Measurements from ENCODE around the gene TTLL10. TPM values are rescaled to one million over a fixed set of nuclear protein-coding genes. Genes with fewer than 3 reads are reported as not detected.

TTLL10 gene
- total and polyA plus RNA-seq, 2 of the 4 experiments (the other 2 are of a cell fraction), result not detected

DNA sequence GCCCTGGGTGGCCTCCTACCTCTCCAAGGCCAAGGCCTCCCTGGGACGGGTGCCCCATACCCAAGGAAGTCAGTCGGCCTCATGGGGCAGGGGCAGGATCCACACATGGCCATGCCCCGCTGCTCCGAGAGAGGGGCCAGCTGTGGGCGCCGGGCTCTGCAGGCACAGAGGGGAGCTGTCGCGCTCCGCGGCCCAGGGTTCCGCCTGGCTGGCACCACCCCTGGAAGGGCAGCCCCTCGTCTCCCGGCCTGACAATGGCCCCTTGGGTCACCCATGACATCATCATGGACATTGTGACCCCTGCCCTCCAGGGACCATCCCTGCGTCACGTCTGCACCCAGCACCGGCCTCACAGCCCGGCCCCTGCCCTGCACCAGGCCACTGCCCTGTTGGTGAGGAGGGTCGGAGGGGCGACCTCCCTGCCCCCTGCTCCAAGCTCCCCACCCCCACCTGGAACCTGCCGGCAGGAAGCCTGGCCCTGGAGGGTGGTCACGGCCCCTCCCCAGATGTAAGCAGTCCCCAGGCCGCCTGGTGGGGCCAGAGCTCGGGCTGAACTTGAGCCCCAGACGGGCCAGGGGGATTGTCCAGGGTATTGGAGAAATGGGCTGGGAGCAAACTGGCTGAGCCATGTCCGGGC lies 5.8 kb downstream of the TTLL10 start:
- Histone ChIP-seq H2AK9ac (replicated peaks; ENCODE audit: low read depth, low read length, poor library complexity) (no peak overlapping the region), H3K4me1 (ENCODE audit: control insufficient read depth, insufficient read depth, low read length) (no peaks in the 10 kb centered on the region), H3K9ac (ENCODE audit: low read depth, low read length) (no peak overlapping the region), H3K79me1 (ENCODE audit: low read depth in 1 of 2, low read length in 2 of 2) (no peaks in the 10 kb centered on the region), H3K27me3 (ENCODE audit: control insufficient read depth, insufficient read depth, low read length) (peaks cover 27% of the 10 kb centered on the region), H3K4me3 (ENCODE audit: insufficient read depth, low read depth, low read length) (no peak overlapping the region), H3K23ac (ENCODE audit: low read depth, low read length) (no peak overlapping the region), H3K27ac (ENCODE audit: insufficient read depth, low read length) (no peak overlapping the region), H3K9me3 (ENCODE audit: control insufficient read depth, insufficient read depth, low read length) (peaks cover 6% of the 10 kb centered on the region), H3K14ac (replicated peaks; ENCODE audit: low read depth, low read length) (no peak overlapping the region), H4K5ac (ENCODE audit: low read depth, low read length) (no peak overlapping the region), H4K8ac (ENCODE audit: low read depth in 2 of 2, low read length in 2 of 2) (no peak overlapping the region), H3K36me3 (ENCODE audit: control insufficient read depth, insufficient read depth, low read length) (no peaks in the 10 kb centered on the region), H2BK5ac (ENCODE audit: low read depth, low read length, poor library complexity, severe bottlenecking) (no peak overlapping the region), H3K18ac (ENCODE audit: low read depth, low read length) (no peak overlapping the region), H2AK5ac (ENCODE audit: low read depth, low read length) (no peak overlapping the region), H2AFZ (replicated peaks; ENCODE audit: low read length, poor library complexity) (no peak overlapping the region), H4K91ac (ENCODE audit: insufficient read depth, low read depth, low read length) (no peak overlapping the region), H3K4ac (ENCODE audit: low read depth, low read length) (no peak overlapping the region), H2BK120ac (ENCODE audit: low read depth, low read length) (no peak overlapping the region), H2BK15ac (ENCODE audit: low read depth, low read length) (no peak overlapping the region), H2BK20ac (ENCODE audit: low read depth, low read length) (no peak overlapping the region), H3K4me2 (ENCODE audit: low read depth, low read length) (no peak overlapping the region), H3K56ac (ENCODE audit: extremely low read depth, insufficient read depth, low read length) (no peak overlapping the region), H4K20me1 (ENCODE audit: insufficient read depth, low read length) (no peaks in the 10 kb centered on the region), H3K9me1 (ENCODE audit: insufficient read depth, low read length) (no peaks in the 10 kb centered on the region)
- no TSS peak for BruUV-seq (replicated peaks)
- CTCF ChIA-PET, result no interaction called here
- 58% methylated on average over 2 of the region's 25 CpGs; no CpG with 5 or more reads in 1 of the 2 experiments for WGBS, 2 experiments (ENCODE audit: extremely low coverage in 2 of 2, insufficient read length in 1 of 2)
- TF ChIP-seq RFX5 (IDR thresholded peaks at IDR 0.05; ENCODE audit: low read depth, low read length) (no peak), SMC3 (IDR thresholded peaks at IDR 0.05; ENCODE audit: low read depth, low read length) (no peak), MAZ (IDR thresholded peaks at IDR 0.05; ENCODE audit: borderline replicate concordance, low read depth, low read length) (no peak), MAFK (IDR thresholded peaks at IDR 0.05; ENCODE audit: low read depth, low read length) (no peak), RCOR1 (IDR thresholded peaks at IDR 0.05; ENCODE audit: insufficient replicate concordance, low read length) (no peak), CEBPB (IDR thresholded peaks at IDR 0.05; ENCODE audit: low read depth, low read length) (no peak), POLR2A (IDR thresholded peaks at IDR 0.05; ENCODE audit: low read depth, low read length) (no peak), USF2 (IDR thresholded peaks at IDR 0.05; ENCODE audit: low read depth, low read length) (no peak)
- TF ChIP-seq, protein P1, sequence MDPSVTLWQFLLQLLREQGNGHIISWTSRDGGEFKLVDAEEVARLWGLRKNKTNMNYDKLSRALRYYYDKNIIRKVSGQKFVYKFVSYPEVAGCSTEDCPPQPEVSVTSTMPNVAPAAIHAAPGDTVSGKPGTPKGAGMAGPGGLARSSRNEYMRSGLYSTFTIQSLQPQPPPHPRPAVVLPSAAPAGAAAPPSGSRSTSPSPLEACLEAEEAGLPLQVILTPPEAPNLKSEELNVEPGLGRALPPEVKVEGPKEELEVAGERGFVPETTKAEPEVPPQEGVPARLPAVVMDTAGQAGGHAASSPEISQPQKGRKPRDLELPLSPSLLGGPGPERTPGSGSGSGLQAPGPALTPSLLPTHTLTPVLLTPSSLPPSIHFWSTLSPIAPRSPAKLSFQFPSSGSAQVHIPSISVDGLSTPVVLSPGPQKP (IDR thresholded peaks at IDR 0.05; ENCODE audit: borderline replicate concordance, low read depth, low read length), result no peak
- POLR2A ChIA-PET (ENCODE audit: unreplicated experiment), result no interaction called here
- ATAC-seq (ENCODE audit: low read depth) (no peak), DNase-seq (no peak)
- dilution Hi-C loops (cut with HindIII; ENCODE audit: low sequenced_read_pairs, unreplicated experiment), result no loop called here
- in situ Hi-C loops (cut with MboI; ENCODE audit: low sequenced_read_pairs), result no loop called here
- intact Hi-C loops (cut with micrococcal nuclease), result no loop called here
